ENCODE data around the gene PSPN. TPM values are rescaled to one million over a fixed set of nuclear protein-coding genes. Genes with fewer than 3 reads are reported as not detected.

The PSPN gene
- total and polyA plus RNA-seq, 2 of the 13 experiments (the other 11 are each of a cell fraction or from before 2014, with no cell fraction given) = 0.69 to 1.1 TPM

DNA sequence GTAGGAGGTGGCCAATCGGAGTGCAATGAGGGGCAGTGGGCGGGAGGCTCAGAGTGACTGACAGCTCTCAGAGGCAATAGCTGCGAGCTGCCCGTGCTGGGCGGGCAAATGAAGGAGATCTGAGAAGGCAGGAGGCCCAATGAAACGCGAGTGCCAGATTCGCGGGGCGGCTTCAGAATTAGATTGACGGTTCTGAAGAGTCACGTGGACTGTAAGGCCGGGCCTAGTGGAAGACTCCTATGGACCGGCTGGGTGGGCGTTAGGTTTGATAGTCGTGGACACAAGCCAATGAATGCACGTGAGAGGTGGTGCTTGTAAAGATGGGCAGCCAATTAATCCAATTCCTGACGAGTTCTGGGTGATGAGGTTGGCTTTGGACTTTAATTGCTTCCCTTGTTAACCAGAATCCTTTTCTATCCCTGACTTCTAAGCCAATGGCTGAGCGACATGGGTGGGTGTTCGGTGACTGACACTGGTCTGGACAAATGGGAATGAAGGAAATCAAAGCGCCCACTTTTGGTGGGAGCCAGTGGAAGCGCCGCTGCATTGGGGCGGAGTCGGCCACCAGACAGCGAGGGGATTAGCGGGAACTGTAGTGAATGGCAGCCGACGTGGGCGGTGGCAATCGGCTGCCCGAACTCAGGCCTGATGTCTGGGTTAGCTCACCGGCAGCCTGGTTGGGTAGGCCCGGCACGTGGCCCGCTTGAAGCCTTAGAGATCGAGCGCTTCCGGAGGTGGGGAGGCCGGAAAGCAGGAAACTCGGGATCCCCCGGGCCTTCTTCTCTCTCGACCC lies 49.4 kb upstream of the PSPN start (continued):
- TF ChIP-seq ZNF407 (CRISPR knock-in tag; IDR thresholded peaks at IDR 0.05; ENCODE audit: not compliant biosample characterization) = peak; percentile 55
- TF ChIP-seq ZNF576 (CRISPR knock-in tag; IDR thresholded peaks at IDR 0.05) = no peak
- no peak for TF ChIP-seq ZBTB10 (CRISPR knock-in tag; IDR thresholded peaks at IDR 0.05; ENCODE audit: borderline replicate concordance)
- no peak for TF ChIP-seq ZNF10 (CRISPR knock-in tag; IDR thresholded peaks at IDR 0.05; ENCODE audit: borderline replicate concordance, low read depth)
- TF ChIP-seq ZNF143 (CRISPR knock-in tag; IDR thresholded peaks at IDR 0.05) = peak; percentile 68
- TF ChIP-seq ZBTB20 (CRISPR knock-in tag; IDR thresholded peaks at IDR 0.05; ENCODE audit: borderline replicate concordance, low read depth) = no peak
- TF ChIP-seq ZNF17 (CRISPR knock-in tag; IDR thresholded peaks at IDR 0.05) = no peak
- peak; percentile 24; the same call in 1 of the 2 replicates for TF ChIP-seq ZNF44 (CRISPR knock-in tag; IDR thresholded peaks at IDR 0.05)
- no peak for TF ChIP-seq CBX2 (IDR thresholded peaks at IDR 0.05; ENCODE audit: low read depth, low read length)
- TF ChIP-seq CBX2 (CRISPR knock-in tag; IDR thresholded peaks at IDR 0.05; ENCODE audit: low read depth) = no peak
- TF ChIP-seq SIX1 (CRISPR knock-in tag; IDR thresholded peaks at IDR 0.05; ENCODE audit: borderline replicate concordance) = no peak
- TF ChIP-seq NCOA2 (CRISPR knock-in tag; IDR thresholded peaks at IDR 0.05) = no peak
- no peak for TF ChIP-seq RARG (CRISPR knock-in tag; IDR thresholded peaks at IDR 0.05; ENCODE audit: low read depth)
- TF ChIP-seq ETV5 (CRISPR knock-in tag; IDR thresholded peaks at IDR 0.05; ENCODE audit: borderline replicate concordance) = no peak
- 0 out of 2 replicates have a peak, but pooled peaks have one; percentile 25 for TF ChIP-seq SMAD3 (CRISPR knock-in tag; IDR thresholded peaks at IDR 0.05)
- TF ChIP-seq ZBTB1 (CRISPR knock-in tag; IDR thresholded peaks at IDR 0.05; ENCODE audit: borderline replicate concordance) = no peak
- TF ChIP-seq ZNF350 (CRISPR knock-in tag; IDR thresholded peaks at IDR 0.05; ENCODE audit: borderline replicate concordance, low read depth) = peak; percentile 43; the same call in 1 of the 2 replicates
- no peak for TF ChIP-seq ZBTB21 (CRISPR knock-in tag; IDR thresholded peaks at IDR 0.05)

All from HepG2 (cell line).